ENCODE measurements around the gene UNCX. TPM values are rescaled to one million over a fixed set of nuclear protein-coding genes. Genes with fewer than 3 reads are reported as not detected.
A peak's percentile ranks its signal among the peaks of the same experiment; 100 is the strongest.

The UNCX gene
- polyA plus RNA-seq, 1 donor, result not detected

- Histone ChIP-seq H3K4me1 (ENCODE audit: control insufficient read depth, insufficient read depth, low read length) (no peaks in the 10 kb centered on the region), H3K27me3 (ENCODE audit: control insufficient read depth, insufficient read depth, low read length) (peaks cover 95% of the 10 kb centered on the region), H3K27ac (ENCODE audit: low read length) (no peak overlapping the region), H3K36me3 (ENCODE audit: control insufficient read depth, insufficient read depth, low read length) (no peaks in the 10 kb centered on the region), H3K4me3 (ENCODE audit: low read length) (no peak overlapping the region), H3K9me3 (ENCODE audit: control insufficient read depth, low read depth, low read length) (peaks cover 9% of the 10 kb centered on the region)
- DNase-seq, result no peak
- WGBS (ENCODE audit: insufficient coverage, low lambda C conversion rate), result no CpG with 5 or more reads among the region's 25 CpGs
Observed at GRCh38 chr7:1251796-1252539, 19.3 kb downstream of the UNCX start.

- peaks cover 95% of the 10 kb centered on the region for H3K27me3 ChIP-seq (ENCODE audit: control insufficient read depth, insufficient read depth, low read length)
- H3K9me3 ChIP-seq (ENCODE audit: control insufficient read depth, low read depth, low read length), result peaks cover 8% of the 10 kb centered on the region
- no peaks in the 10 kb centered on the region for H3K4me1 ChIP-seq (ENCODE audit: control insufficient read depth, insufficient read depth, low read length)
- no peak overlapping the region for H3K4me3 ChIP-seq (ENCODE audit: low read length)
- no peaks in the 10 kb centered on the region for H3K36me3 ChIP-seq (ENCODE audit: control insufficient read depth, insufficient read depth, low read length)
- no CpG with 5 or more reads among the region's 17 CpGs for WGBS (ENCODE audit: insufficient coverage, low lambda C conversion rate)
- no peak overlapping the region for H3K27ac ChIP-seq (ENCODE audit: low read length)
- DNase-seq, result no peak
Observed at GRCh38 chr7:1252540-1253090, 19.9 kb downstream of the UNCX start.

- no CpG with 5 or more reads among the region's 20 CpGs for WGBS (ENCODE audit: insufficient coverage, low lambda C conversion rate)
- Histone ChIP-seq H3K36me3 (ENCODE audit: control insufficient read depth, insufficient read depth, low read length) (no peaks in the 10 kb centered on the region), H3K4me3 (ENCODE audit: low read length) (no peak overlapping the region), H3K4me1 (ENCODE audit: control insufficient read depth, insufficient read depth, low read length) (no peaks in the 10 kb centered on the region), H3K27ac (ENCODE audit: low read length) (no peak overlapping the region), H3K27me3 (ENCODE audit: control insufficient read depth, insufficient read depth, low read length) (peaks cover 86% of the 10 kb centered on the region), H3K9me3 (ENCODE audit: control insufficient read depth, low read depth, low read length) (peaks cover under 1% of the 10 kb centered on the region)
- DNase-seq, result peak in 1 of 2 donors; percentile 25
Observed at GRCh38 chr7:1253681-1254181, 21.1 kb downstream of the UNCX start.

GRCh38 chr7:1254281-1255079 lies 21.8 kb downstream of the UNCX start:
- Histone ChIP-seq H3K36me3 (ENCODE audit: control insufficient read depth, insufficient read depth, low read length) (no peaks in the 10 kb centered on the region), H3K4me3 (ENCODE audit: low read length) (no peak overlapping the region), H3K9me3 (ENCODE audit: control insufficient read depth, low read depth, low read length) (no peaks in the 10 kb centered on the region), H3K4me1 (ENCODE audit: control insufficient read depth, insufficient read depth, low read length) (no peaks in the 10 kb centered on the region), H3K27ac (ENCODE audit: low read length) (no peak overlapping the region), H3K27me3 (ENCODE audit: control insufficient read depth, insufficient read depth, low read length) (peaks cover 84% of the 10 kb centered on the region)
- peak; percentile 44 to 78 for DNase-seq
- WGBS (ENCODE audit: insufficient coverage, low lambda C conversion rate), result no CpG with 5 or more reads among the region's 34 CpGs

GRCh38 chr7:1255080-1255816 lies 22.6 kb downstream of the UNCX start:
- DNase-seq, result peak in 1 of 2 donors; percentile 27
- peaks cover 84% of the 10 kb centered on the region for H3K27me3 ChIP-seq (ENCODE audit: control insufficient read depth, insufficient read depth, low read length)
- H3K9me3 ChIP-seq (ENCODE audit: control insufficient read depth, low read depth, low read length), result peaks cover 2% of the 10 kb centered on the region
- no peaks in the 10 kb centered on the region for H3K4me1 ChIP-seq (ENCODE audit: control insufficient read depth, insufficient read depth, low read length)
- H3K36me3 ChIP-seq (ENCODE audit: control insufficient read depth, insufficient read depth, low read length), result no peaks in the 10 kb centered on the region
- H3K27ac ChIP-seq (ENCODE audit: low read length), result no peak overlapping the region
- H3K4me3 ChIP-seq (ENCODE audit: low read length), result no peak overlapping the region
- no CpG with 5 or more reads among the region's 21 CpGs for WGBS (ENCODE audit: insufficient coverage, low lambda C conversion rate)

- H3K36me3 ChIP-seq (ENCODE audit: control insufficient read depth, insufficient read depth, low read length), result no peaks in the 10 kb centered on the region
- DNase-seq, result no peak
- H3K4me1 ChIP-seq (ENCODE audit: control insufficient read depth, insufficient read depth, low read length), result no peaks in the 10 kb centered on the region
- no CpG with 5 or more reads among the region's 26 CpGs for WGBS (ENCODE audit: insufficient coverage, low lambda C conversion rate)
- H3K27ac ChIP-seq (ENCODE audit: low read length), result no peak overlapping the region
- H3K27me3 ChIP-seq (ENCODE audit: control insufficient read depth, insufficient read depth, low read length), result peaks cover 84% of the 10 kb centered on the region
- H3K4me3 ChIP-seq (ENCODE audit: low read length), result no peak overlapping the region
- H3K9me3 ChIP-seq (ENCODE audit: control insufficient read depth, low read depth, low read length), result peaks cover 2% of the 10 kb centered on the region
Observed at GRCh38 chr7:1255817-1256340, 23.2 kb downstream of the UNCX start.

- Histone ChIP-seq H3K36me3 (ENCODE audit: control insufficient read depth, insufficient read depth, low read length) (no peaks in the 10 kb centered on the region), H3K4me1 (ENCODE audit: control insufficient read depth, insufficient read depth, low read length) (no peaks in the 10 kb centered on the region), H3K9me3 (ENCODE audit: control insufficient read depth, low read depth, low read length) (peaks cover 2% of the 10 kb centered on the region), H3K27me3 (ENCODE audit: control insufficient read depth, insufficient read depth, low read length) (peaks cover 78% of the 10 kb centered on the region), H3K4me3 (ENCODE audit: low read length) (no peak overlapping the region), H3K27ac (ENCODE audit: low read length) (no peak overlapping the region)
- no peak for DNase-seq
- no CpG with 5 or more reads among the region's 11 CpGs for WGBS (ENCODE audit: insufficient coverage, low lambda C conversion rate)
Observed at GRCh38 chr7:1256621-1257020, 23.9 kb downstream of the UNCX start.

DNA sequence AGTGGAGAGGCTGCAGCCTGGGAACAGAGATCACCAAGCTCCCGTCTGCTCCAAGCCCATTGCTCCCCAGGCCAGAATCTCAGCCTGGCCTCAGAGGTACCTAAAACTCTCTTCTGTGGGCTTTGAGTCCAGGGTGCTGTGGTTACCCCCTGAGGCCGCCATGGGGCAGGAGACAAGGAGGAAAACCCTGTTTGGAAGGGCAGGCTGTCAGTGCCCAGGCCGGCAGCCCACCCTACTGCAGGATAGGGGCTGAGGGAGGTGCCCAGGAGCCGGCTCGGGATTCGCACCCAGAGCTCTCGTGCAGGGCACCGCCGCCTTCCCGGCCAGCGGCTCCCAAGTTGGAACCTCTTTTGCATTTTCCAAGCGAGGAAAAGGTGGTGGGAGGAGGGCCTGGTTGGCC lies 24.5 kb downstream of the UNCX start:
- 80% methylated on average over 1 of the region's 12 CpGs for WGBS (ENCODE audit: insufficient coverage, low lambda C conversion rate)
- no peak overlapping the region for H3K4me3 ChIP-seq (ENCODE audit: low read length)
- no peaks in the 10 kb centered on the region for H3K4me1 ChIP-seq (ENCODE audit: control insufficient read depth, insufficient read depth, low read length)
- no peaks in the 10 kb centered on the region for H3K36me3 ChIP-seq (ENCODE audit: control insufficient read depth, insufficient read depth, low read length)
- no peak overlapping the region for H3K27ac ChIP-seq (ENCODE audit: low read length)
- peaks cover 73% of the 10 kb centered on the region for H3K27me3 ChIP-seq (ENCODE audit: control insufficient read depth, insufficient read depth, low read length)
- no peak for DNase-seq
- peaks cover 2% of the 10 kb centered on the region for H3K9me3 ChIP-seq (ENCODE audit: control insufficient read depth, low read depth, low read length)

GRCh38 chr7:1257863-1258262 lies 25.2 kb downstream of the UNCX start:
- Histone ChIP-seq H3K9me3 (ENCODE audit: control insufficient read depth, low read depth, low read length) (peaks cover 2% of the 10 kb centered on the region), H3K4me3 (ENCODE audit: low read length) (no peak overlapping the region), H3K27me3 (ENCODE audit: control insufficient read depth, insufficient read depth, low read length) (peaks cover 72% of the 10 kb centered on the region), H3K36me3 (ENCODE audit: control insufficient read depth, insufficient read depth, low read length) (no peaks in the 10 kb centered on the region), H3K4me1 (ENCODE audit: control insufficient read depth, insufficient read depth, low read length) (no peaks in the 10 kb centered on the region), H3K27ac (ENCODE audit: low read length) (no peak overlapping the region)
- WGBS (ENCODE audit: insufficient coverage, low lambda C conversion rate), result no CpG with 5 or more reads among the region's 13 CpGs
- DNase-seq, result no peak
